Loucy (cell line): ENCODE measurements around the gene ETV3.
A peak's percentile ranks its signal among the peaks of the same experiment; 100 is the strongest.
"Not testable (repeated sequence)": the region's sequence is repeated elsewhere in the genome, so short reads cannot be mapped to it uniquely, and the experiment has no call there.

Experiments used
- H2AFZ ChIP-seq: fragments of 200-600 bp; sonication (generic); 2 replicates; pipeline ENCODE4 v1.6.0; 2016; ENCODE audit warnings: antibody characterized with exemption, mild to moderate bottlenecking, low read length, moderate library complexity
- H3F3A ChIP-seq: fragments of 200-600 bp; 2 replicates; pipeline ENCODE4 v1.6.0; 2016; ENCODE audit warnings: antibody characterized with exemption, low read depth, mild to moderate bottlenecking
- H3K27me3 ChIP-seq: fragments of 200-600 bp; sonication (generic); 2 replicates; pipeline ENCODE4 v1.6.1; 2014; ENCODE audit warnings: low read length, mild to moderate bottlenecking; ENCODE audit not compliant: insufficient read depth, poor library complexity, severe bottlenecking
- H3K36me3 ChIP-seq: fragments of 200-600 bp; sonication (generic); 2 replicates; pipeline ENCODE4 v1.6.1; 2016; ENCODE audit warnings: low read length; ENCODE audit not compliant: insufficient read depth
- H3K4me1 ChIP-seq: fragments of 200-600 bp; sonication (generic); 2 replicates; pipeline ENCODE4 v1.5.1; 2014; ENCODE audit warnings: low read length, mild to moderate bottlenecking; ENCODE audit not compliant: insufficient read depth, poor library complexity, severe bottlenecking
- H3K4me2 ChIP-seq: fragments of 200-600 bp; sonication (generic); 2 replicates; pipeline ENCODE4 v1.6.0; 2014; ENCODE audit warnings: antibody characterized with exemption, low read length, low read depth, mild to moderate bottlenecking; ENCODE audit not compliant: poor library complexity, severe bottlenecking
- H3K4me3 ChIP-seq: fragments of 200-600 bp; sonication (generic); 2 replicates; pipeline ENCODE4 v1.5.1; 2014; ENCODE audit warnings: low read length, mild to moderate bottlenecking, mixed read lengths; ENCODE audit not compliant: poor library complexity, severe bottlenecking
- H3K79me2 ChIP-seq: fragments of 200-600 bp; sonication (generic); 2 replicates; pipeline ENCODE4 v1.6.1; 2014; ENCODE audit warnings: low read length; ENCODE audit not compliant: insufficient read depth
- H3K9ac ChIP-seq: fragments of 200-600 bp; sonication (generic); 2 replicates; pipeline ENCODE4 v1.6.0; 2014; ENCODE audit warnings: mild to moderate bottlenecking, low read depth, low read length, moderate library complexity; ENCODE audit not compliant: poor library complexity, severe bottlenecking
- H3K9me2 ChIP-seq: fragments of 200-600 bp; sonication (generic); replicated peaks from 2 replicates; pipeline ENCODE4 v1.6.1; 2016; ENCODE audit warnings: low read depth, low read length, mixed read lengths
- H3K9me3 ChIP-seq: fragments of 200-600 bp; sonication (generic); 2 replicates; pipeline ENCODE4 v1.6.1; 2014; ENCODE audit warnings: mild to moderate bottlenecking, antibody characterized with exemption, low read length, low read depth; ENCODE audit not compliant: insufficient read depth
- H4K20me1 ChIP-seq: fragments of 200-600 bp; sonication (generic); 2 replicates; pipeline ENCODE4 v1.6.0; 2014; ENCODE audit warnings: antibody characterized with exemption, low read length, mild to moderate bottlenecking; ENCODE audit not compliant: insufficient read depth, poor library complexity, severe bottlenecking
- EZH2phosphoT487 ChIP-seq: fragments of 200-600 bp; IDR thresholded peaks from 2 replicates; pipeline ENCODE4 v1.6.1; 2018; ENCODE audit warnings: antibody characterized with exemption, mild to moderate bottlenecking, moderate library complexity, borderline replicate concordance
- TF ChIP-seq, protein P1 (sequence below): fragments of 200-600 bp; sonication (generic); conservative IDR thresholded peaks from 2 replicates; pipeline ENCODE4 v1.5.1; 2014; ENCODE audit warnings: mild to moderate bottlenecking, antibody characterized with exemption, low read length

ETV3 gene

GRCh38 chr1:157138220-157139051, at the start of gene ETV3:
Gene ETV3, minus strand, starts transcription at chr1:157138395. Its CDS starts 2,043 bp downstream, at chr1:157136352.
- TF ChIP-seq EZH2phosphoT487, result no peak
- TF ChIP-seq, protein P1, sequence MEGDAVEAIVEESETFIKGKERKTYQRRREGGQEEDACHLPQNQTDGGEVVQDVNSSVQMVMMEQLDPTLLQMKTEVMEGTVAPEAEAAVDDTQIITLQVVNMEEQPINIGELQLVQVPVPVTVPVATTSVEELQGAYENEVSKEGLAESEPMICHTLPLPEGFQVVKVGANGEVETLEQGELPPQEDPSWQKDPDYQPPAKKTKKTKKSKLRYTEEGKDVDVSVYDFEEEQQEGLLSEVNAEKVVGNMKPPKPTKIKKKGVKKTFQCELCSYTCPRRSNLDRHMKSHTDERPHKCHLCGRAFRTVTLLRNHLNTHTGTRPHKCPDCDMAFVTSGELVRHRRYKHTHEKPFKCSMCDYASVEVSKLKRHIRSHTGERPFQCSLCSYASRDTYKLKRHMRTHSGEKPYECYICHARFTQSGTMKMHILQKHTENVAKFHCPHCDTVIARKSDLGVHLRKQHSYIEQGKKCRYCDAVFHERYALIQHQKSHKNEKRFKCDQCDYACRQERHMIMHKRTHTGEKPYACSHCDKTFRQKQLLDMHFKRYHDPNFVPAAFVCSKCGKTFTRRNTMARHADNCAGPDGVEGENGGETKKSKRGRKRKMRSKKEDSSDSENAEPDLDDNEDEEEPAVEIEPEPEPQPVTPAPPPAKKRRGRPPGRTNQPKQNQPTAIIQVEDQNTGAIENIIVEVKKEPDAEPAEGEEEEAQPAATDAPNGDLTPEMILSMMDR, result no peak
- peak within 1 kb of the TSS; percentile 84 for H2AFZ ChIP-seq
- H3K9me2 ChIP-seq, result no peaks in the 10 kb centered on the region
- peaks cover 7% of the 10 kb centered on the region for H3K27me3 ChIP-seq
- 0 out of 2 replicates have a peak, but pooled peaks cover 4% of the 10 kb centered on the region for H3F3A ChIP-seq
- H3K4me2 ChIP-seq, result peak within 1 kb of the TSS; percentile 93
- H3K9ac ChIP-seq, result peak within 1 kb of the TSS; percentile 86
- H3K9me3 ChIP-seq, result no peaks in the 10 kb centered on the region
- peaks cover 40% of the 10 kb centered on the region for H3K79me2 ChIP-seq
- H3K36me3 ChIP-seq, result peaks cover 8% of the 10 kb centered on the region; the same call in 1 of the 2 replicates
- H3K4me1 ChIP-seq, result peaks cover 45% of the 10 kb centered on the region
- H3K4me3 ChIP-seq, result peak within 1 kb of the TSS; percentile 94
- peaks cover 46% of the 10 kb centered on the region for H4K20me1 ChIP-seq

GRCh38 chr1:157186281-157186992, 48.2 kb upstream of the ETV3 start:
- no peaks in the 10 kb centered on the region for H3K79me2 ChIP-seq
- H3K4me1 ChIP-seq, result peaks cover 4% of the 10 kb centered on the region
- H3K4me2 ChIP-seq, result no peak overlapping the region
- no peaks in the 10 kb centered on the region for H3F3A ChIP-seq
- TF ChIP-seq, protein P1, result no peak
- no peak for TF ChIP-seq EZH2phosphoT487
- no peak overlapping the region for H2AFZ ChIP-seq
- H3K9ac ChIP-seq, result no peak overlapping the region
- H3K9me3 ChIP-seq, result no peaks in the 10 kb centered on the region
- H3K4me3 ChIP-seq, result no peak overlapping the region
- no peaks in the 10 kb centered on the region for H3K36me3 ChIP-seq
- H3K27me3 ChIP-seq, result no peaks in the 10 kb centered on the region
- no peaks in the 10 kb centered on the region for H4K20me1 ChIP-seq
- H3K9me2 ChIP-seq, result no peaks in the 10 kb centered on the region

GRCh38 chr1:157183870-157184269, 45.7 kb upstream of the ETV3 start:
- no peak for TF ChIP-seq EZH2phosphoT487
- TF ChIP-seq, protein P1, result no peak
- Histone ChIP-seq H3K79me2 (no peaks in the 10 kb centered on the region), H2AFZ (no peak overlapping the region), H3K4me3 (no peak overlapping the region), H4K20me1 (no peaks in the 10 kb centered on the region), H3K9me2 (no peaks in the 10 kb centered on the region), H3K9me3 (no peaks in the 10 kb centered on the region), H3K4me1 (peaks cover 4% of the 10 kb centered on the region), H3K27me3 (no peaks in the 10 kb centered on the region), H3K36me3 (no peaks in the 10 kb centered on the region), H3K9ac (no peak overlapping the region), H3F3A (no peaks in the 10 kb centered on the region), H3K4me2 (no peak overlapping the region)

- not testable (repeated sequence) for H3K9ac ChIP-seq, H3K4me2 ChIP-seq, H3F3A ChIP-seq, H3K79me2 ChIP-seq, H4K20me1 ChIP-seq, H3K36me3 ChIP-seq, H3K27me3 ChIP-seq, H3K4me1 ChIP-seq, H3K4me3 ChIP-seq, H3K9me2 ChIP-seq, H3K9me3 ChIP-seq
- peak overlapping the region; percentile 57; the same call in 1 of the 2 replicates for H2AFZ ChIP-seq
These were observed 44.2 kb upstream of the ETV3 start for GRCh38 chr1:157182371-157182770.
